SK-N-SH (cell line): ENCODE results near the gene PTOV1.

Experiments used
- EP300 ChIP-seq, 2 experiments: IDR thresholded peaks; 2 replicates each; pipeline versions ENCODE4 v1.4.0 to v1.6.1; 2012; ENCODE audit warnings: borderline replicate concordance in 1 of 2, low read depth in 1 of 2, low read length in 1 of 2
- NFIC ChIP-seq: IDR thresholded peaks from 2 replicates; pipeline ENCODE4 v1.4.0; 2012; ENCODE audit warnings: borderline replicate concordance
- NRF1 ChIP-seq: IDR thresholded peaks from 2 replicates; pipeline ENCODE4 v1.6.1; 2012; ENCODE audit warnings: low read depth, mild to moderate bottlenecking, low read length
- POLR2AphosphoS5 ChIP-seq: IDR thresholded peaks from 2 replicates; pipeline ENCODE4 v1.6.1; 2012; ENCODE audit warnings: low read depth, low read length
- TAF1 ChIP-seq: IDR thresholded peaks from 2 replicates; pipeline ENCODE4 v1.6.1; 2012; ENCODE audit warnings: low read depth, mild to moderate bottlenecking, low read length, moderate library complexity, borderline replicate concordance
- TEAD4 ChIP-seq: IDR thresholded peaks from 2 replicates; pipeline ENCODE4 v1.4.0; 2012; ENCODE audit warnings: mild to moderate bottlenecking, borderline replicate concordance; ENCODE audit not compliant: insufficient read depth
- ZBTB33 ChIP-seq: IDR thresholded peaks from 2 replicates; pipeline ENCODE4 v1.4.0; 2012; ENCODE audit warnings: low read depth, borderline replicate concordance
- TF ChIP-seq, protein P1 (sequence below): fragments of 200-600 bp; sonication (generic); IDR thresholded peaks from 2 replicates; pipeline ENCODE4 v1.6.1; 2017; ENCODE audit warnings: antibody characterized with exemption, mild to moderate bottlenecking, moderate library complexity
- TF ChIP-seq, protein P2 (sequence below): IDR thresholded peaks from 2 replicates; pipeline ENCODE4 v1.4.0; 2012; ENCODE audit warnings: low read depth

DNA sequence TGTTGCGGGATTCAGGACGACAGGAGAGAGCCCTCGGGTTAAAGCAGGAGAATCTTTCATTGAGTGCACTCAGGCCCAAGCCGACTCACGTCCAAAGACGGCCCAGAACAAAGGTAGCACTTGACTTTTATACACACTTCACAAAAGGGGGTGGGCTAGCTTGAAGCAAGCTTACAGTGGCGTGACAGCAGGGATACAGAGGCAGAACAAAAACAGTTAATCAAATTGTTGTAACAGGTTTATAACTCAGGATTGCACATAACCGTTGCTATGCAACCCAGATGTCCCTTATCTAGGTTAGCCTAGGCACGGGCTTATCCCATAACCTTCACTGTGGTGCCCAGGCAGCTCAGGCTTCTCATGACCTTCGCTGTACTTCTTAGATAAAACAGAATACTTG is 30.8 kb upstream of the PTOV1 start:
- no peak for TF ChIP-seq TEAD4
- TF ChIP-seq, protein P1, sequence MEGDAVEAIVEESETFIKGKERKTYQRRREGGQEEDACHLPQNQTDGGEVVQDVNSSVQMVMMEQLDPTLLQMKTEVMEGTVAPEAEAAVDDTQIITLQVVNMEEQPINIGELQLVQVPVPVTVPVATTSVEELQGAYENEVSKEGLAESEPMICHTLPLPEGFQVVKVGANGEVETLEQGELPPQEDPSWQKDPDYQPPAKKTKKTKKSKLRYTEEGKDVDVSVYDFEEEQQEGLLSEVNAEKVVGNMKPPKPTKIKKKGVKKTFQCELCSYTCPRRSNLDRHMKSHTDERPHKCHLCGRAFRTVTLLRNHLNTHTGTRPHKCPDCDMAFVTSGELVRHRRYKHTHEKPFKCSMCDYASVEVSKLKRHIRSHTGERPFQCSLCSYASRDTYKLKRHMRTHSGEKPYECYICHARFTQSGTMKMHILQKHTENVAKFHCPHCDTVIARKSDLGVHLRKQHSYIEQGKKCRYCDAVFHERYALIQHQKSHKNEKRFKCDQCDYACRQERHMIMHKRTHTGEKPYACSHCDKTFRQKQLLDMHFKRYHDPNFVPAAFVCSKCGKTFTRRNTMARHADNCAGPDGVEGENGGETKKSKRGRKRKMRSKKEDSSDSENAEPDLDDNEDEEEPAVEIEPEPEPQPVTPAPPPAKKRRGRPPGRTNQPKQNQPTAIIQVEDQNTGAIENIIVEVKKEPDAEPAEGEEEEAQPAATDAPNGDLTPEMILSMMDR: no peak
- TF ChIP-seq NRF1: no peak
- TF ChIP-seq TAF1: no peak
- TF ChIP-seq EP300 (IDR thresholded peaks at IDR 0.05; ENCODE audit: borderline replicate concordance in 1 of 2, low read depth in 1 of 2, low read length in 1 of 2): no peak
- TF ChIP-seq POLR2AphosphoS5: no peak
- no peak for TF ChIP-seq NFIC
- TF ChIP-seq ZBTB33: no peak
- TF ChIP-seq, protein P2, sequence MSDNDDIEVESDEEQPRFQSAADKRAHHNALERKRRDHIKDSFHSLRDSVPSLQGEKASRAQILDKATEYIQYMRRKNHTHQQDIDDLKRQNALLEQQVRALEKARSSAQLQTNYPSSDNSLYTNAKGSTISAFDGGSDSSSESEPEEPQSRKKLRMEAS: no peak
